Glomerular endothelial cell (primary cell): ENCODE results near the gene ABLIM2. TPM values are rescaled to one million over a fixed set of nuclear protein-coding genes. Genes with fewer than 3 reads are reported as not detected.

ENCODE experiments used
- DNase-seq: peaks from one replicate; pipeline ENCODE4 v3.0.0-alpha.2; 2011; ENCODE audit warnings: low read depth, low spot score; ENCODE audit errors: extremely low read depth
- total RNA-seq: library from RNA; depleted of rRNA; stranded (reverse); fragments of >200 nt; gene quantifications from 2 replicates; pipeline ENCODE4 v1.2.3, GENCODE V29; 2015

Gene ABLIM2
- total RNA-seq, 1 donor from 2014 or later, result 0.99 TPM

DNA sequence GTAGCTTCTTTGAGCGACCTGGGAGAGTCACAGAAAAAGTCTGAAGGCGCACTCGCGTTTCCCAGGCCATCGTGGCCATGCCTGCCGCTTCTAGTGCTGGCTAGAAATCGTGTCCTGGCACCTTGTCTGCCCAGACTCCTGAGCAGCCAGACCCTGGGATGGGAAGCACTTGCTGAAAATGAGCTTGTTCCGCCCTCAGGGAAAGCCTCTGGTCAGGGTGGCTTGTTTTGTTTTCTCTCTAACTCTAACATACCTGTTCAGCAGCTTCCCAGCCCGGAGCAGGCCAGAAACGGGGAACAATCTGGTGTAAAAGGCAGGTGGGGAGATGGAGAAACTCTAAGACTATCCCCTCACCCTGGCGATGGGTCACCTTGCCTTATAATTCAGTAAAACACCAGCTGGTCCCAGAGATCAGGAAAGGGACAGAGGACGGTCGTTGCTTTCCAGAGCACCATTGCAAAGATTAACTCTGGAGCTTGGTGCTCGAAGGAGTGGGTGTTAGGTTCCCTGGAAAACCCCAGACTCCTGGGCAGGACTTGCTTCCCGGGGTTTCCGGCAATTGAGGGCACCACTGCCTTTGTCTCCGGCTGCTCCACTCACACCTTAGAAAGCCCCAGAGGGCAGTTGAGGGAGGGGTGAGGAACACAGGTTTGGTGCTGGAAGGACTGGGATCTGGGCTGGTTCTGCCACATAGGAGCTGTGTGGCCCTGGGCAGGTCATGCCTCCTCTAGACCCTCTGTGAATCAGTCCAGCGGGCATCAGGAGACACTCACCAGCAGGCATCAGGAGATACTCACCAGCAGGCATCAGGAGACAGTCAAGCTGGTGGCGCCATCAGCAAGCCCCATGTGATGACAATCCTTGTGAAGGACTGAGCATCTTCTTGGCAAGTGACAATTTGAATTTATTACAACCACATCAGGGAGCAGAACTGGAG lies 36.0 kb upstream of the ABLIM2 start:
- no peak for DNase-seq

DNA sequence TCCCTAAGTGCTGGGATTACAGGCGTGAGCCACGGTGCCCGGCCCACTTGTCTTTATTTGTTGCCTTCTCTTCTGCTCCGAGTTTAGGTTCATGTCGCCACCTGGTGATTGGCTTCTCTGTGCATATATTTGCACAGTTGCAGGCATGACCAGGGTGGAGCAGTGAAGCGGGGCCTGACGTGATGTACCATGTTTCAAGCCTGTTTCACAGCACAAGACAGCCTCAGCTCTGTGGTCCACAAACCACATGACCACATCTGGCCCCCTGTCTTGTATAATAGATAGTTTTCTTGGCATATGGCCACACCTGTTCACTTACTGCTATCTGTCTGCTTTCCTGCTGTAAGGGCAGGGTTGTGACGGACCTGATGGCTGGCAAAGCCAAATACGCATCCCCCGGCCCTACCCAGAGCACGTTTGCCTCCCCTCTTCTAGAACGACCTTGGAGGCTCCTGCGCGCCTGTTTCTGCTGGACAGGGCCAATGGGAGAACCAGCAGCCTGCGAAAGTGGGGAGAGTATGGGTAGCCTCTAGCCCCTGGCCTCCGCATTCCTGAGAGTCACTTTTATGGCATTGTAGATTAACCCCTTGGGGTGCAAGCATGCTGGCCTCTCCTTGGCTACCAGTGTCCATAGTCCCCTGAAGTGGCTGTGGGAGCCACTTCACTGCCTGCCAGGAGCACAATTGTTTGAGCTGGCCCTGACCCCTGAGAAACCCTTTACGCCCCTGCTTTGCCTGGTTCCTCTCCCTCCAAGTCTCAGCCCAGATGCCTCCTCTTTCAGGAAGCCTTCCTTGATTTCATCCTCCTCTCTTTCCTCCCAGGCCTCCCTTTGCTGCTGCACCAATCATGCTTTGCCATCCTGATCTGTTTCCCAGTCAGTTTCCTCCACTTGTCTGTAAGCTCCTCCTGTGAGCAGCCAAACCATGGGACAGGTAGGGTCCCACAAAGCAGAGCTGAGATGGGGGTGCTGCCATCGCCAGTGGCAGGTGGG lies 34.4 kb upstream of the ABLIM2 start:
- no peak for DNase-seq

DNA sequence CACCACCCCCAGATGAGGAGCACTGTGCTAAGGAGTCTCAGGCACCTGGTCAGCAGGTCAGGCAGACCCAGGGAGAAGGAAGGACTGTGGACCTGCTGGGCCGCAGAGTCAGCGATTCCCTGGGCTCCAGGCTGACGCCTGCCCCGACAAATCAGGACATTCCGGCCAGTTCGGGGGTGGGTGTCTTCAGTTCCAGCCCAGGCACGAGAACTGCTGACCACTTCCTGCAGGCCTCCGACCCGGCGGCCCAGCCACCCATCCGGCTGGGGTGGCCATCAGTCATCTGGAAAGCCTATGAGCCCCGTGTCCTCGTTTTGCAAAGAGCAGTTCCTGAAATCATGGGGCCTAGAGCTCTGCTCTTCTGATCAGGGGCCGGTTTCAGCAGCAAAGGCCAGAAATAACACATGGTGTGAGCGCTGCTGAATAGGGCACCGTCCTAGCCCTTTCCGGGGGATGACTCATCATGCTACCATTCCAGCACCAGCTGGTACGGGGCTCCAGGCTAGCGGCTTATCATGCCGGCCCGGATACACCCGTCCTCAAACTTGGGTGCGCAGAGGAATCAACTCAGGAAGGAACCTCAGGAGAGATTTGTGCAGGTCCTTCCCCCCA lies 32.6 kb upstream of the ABLIM2 start:
- DNase-seq, result peak; percentile 94

DNA sequence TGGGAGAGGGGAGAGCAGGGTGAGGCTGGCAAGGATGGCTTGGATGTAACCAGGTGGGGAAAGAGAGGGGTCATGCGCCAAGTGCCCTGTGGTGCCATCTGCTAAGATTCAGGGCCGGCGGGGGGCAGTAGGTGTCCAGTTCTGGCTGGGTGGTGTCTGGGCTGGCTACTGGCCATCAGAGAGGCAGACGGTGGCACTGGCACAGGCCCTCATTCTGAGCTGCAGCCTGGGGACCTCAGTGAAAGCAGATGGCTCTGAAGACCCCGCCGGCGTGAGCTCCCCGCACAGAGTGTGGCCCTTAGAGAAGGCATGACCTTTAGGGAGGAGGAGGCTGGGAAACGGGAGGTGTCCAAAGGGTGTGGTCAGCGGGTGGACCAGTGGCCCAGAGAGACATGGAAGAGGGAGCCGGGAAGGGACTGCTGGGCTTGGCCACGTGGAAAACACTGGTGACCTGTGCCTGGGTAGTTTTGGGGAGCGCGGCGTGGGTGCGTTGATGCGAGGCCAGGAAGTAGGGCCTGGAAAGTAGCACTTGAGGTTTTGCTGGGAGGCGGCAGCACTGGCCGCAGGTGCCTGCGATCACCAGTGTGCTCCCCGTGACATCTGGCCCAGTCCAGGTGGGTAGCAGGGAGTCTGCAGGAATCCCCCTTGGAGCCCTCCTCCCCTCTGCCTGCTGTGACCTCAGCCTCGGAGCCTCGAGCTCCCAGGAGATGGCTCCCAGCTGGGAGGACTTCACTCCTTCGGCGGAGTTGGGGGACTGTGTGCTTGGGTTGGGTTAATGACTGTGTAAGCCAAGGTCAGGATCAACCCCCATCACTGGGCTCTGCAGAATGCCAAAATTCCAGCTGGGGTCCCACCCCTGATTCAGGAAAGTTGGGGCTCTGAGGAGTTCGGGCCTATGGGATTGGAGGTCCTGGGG lies 31.2 kb upstream of the ABLIM2 start:
- DNase-seq, result no peak

DNA sequence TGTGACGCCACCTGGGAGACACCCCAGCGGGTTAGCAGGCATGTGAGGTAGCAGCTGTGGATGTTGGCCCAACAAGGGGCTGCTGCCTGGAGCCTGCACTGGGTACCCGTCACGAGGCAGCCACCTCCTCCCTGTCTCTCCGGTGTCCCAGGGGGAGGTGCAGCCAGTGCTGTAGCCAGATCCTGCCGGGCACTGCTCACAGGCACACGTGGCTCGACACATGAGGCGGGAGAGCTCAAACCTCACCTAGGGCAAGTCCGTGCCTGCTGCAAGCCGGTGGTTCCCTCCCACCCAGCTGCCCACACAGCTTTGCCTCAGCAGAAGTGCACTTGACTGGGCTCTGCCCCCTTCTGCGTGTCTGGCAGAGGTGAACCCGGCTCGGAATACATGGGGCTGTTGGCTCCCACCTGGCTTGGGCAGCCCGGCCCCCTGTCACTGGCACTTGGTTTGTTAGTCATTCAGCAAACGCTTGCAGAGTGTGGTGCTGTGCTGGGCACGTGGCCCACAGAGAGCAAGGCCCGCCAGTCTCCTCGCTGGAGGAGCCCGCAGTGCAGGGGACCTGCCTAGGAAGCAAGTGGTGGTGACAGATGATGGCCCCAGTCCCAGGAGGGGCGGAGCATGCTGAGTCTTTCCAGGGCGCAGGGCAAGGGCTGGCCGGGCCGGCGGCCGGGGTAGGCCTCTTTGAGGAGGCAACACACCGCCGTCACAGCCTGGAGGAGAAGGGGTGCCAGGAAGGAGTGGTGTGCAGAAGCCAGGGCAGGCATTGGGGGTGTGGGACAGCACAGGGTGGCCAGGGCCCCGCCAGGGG lies 30.3 kb upstream of the ABLIM2 start:
- DNase-seq, result no peak

DNA sequence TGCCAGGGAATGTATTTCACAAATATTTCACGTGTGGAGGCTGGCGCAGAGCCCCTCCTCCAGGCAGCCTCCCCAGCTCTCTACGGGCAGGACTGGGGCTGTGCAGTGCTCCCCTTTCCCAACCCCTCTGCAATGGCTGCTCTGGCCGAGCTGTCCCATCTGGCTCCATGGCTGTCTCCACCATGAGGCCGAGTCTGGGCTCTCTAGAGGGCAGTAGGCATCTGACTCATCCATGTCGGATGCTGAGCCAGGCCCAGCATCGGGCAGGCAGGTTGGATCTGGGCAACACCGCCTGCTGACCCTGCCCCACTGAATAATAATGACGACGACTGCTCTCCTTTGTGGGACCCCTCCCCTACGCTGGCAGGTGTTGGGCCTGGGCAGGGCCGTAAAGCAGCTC lies 29.5 kb upstream of the ABLIM2 start:
- DNase-seq, result no peak

DNA sequence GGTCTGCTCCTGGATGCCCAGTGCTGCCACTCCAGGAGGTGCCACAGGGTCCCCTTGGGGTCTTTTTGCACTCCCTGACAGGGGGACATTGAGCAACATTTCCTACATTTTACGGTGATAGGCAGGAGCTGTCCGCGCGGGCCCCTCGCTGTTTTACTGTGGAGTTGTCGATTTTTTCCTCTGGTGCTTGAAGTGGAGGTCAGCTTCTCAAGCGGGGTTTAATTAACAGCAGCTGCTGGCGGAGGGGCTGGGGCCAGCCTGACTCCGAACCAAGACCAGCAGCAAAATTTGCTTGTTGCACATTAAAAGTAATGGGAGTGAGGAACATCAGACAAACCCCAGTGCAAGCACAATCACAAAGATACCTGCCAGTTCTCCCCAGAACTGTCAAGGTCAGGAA lies 27.3 kb upstream of the ABLIM2 start:
- DNase-seq, result no peak

DNA sequence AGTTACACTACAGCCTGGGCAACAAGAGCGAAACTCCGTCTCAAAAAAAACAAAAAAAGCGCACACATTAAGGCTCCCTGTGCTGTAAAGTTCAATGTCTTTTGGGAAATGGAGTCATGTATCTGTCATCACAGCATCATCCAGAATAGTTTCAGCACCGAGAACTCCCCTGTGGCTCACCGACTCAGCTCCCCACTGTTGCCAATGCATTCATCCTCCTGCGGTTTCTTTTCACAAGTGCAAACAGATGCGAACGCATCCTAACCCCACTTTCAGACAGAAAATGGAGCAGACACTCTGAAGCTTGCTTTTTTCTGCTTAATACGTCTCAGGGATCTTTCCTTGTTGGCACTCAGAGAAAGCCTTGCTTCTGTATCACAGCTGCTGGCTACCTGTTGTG lies 26.7 kb upstream of the ABLIM2 start:
- DNase-seq, result no peak

DNA sequence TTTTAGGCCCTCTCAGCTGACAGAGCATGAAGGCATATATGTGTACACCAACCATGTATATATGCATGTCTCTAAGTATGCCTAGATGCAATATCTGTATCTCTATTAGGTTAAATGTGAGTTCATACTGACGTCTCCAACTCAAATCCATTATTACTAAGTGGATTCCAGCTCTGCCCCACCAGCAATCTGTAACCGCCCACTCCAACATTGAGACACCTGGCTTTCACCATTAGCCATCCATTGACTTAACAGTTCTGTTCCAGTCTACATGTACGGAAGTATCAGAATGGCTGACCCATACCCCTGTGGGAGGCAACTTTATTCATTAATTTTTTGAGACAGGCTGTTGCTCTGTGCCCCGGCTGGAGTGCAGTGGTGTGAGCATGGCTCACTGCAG lies 25.4 kb upstream of the ABLIM2 start:
- no peak for DNase-seq

DNA sequence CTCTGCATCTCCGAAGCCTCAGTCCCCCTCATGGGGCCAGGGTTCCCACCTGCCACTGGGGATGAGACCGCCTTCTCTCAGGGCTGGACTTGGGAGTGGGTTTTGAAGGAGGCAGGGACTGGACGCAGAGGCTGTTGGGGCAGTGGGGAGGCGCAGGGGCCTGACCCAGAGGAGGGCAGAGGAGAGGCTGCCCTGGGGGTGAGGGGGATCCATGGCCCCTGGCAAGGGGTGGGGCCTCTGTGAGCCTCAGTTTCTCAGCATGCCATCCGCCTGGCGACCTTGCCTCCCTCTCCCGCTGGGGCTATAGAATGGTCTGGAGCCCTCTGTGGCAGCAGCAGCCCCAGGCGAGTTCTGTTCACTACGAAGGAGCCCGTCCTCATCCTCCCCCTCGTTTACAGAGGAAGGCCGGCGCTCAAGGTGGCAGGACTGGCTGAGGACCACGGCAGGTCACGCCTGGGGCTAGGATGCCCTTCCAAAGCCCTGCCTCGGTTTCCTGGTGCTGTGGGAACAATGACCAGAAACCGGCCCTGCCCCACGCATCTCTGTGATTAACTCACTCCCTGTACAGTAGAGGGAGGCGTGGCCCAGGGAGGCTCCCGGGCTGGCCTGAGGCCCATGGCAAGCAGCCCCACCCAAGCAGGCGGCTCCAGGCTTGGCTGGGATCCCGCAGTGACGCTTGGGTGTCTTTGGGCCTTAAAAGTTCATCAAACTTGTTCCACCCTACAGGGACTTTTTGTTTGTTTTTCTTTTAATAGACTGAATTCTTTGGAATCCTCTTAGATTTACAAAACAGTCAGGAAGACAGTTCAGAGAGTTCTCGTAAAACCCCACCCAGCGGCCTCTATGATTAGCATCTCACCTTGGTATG lies 24.5 kb upstream of the ABLIM2 start:
- no peak for DNase-seq

DNA sequence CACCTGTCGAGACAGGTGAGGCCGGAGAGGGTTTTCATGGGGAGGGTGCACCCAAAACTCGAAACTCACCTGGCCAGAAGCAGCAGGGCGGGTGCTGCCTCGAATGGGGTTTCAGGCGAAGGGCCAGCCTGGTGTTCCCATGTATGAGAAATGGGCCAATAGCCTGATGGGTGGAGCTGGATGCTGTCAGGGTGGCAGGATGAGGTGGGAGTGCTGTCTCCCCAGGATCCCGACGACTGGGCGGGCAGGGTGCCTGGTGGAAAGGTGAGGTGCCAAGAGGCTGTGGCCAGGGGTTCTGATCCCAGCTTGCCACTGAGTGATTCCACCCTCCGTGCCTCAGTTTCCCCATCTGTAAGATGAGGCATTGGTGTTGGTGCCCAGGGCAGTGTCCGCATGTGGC lies 23.7 kb upstream of the ABLIM2 start:
- DNase-seq, result no peak

DNA sequence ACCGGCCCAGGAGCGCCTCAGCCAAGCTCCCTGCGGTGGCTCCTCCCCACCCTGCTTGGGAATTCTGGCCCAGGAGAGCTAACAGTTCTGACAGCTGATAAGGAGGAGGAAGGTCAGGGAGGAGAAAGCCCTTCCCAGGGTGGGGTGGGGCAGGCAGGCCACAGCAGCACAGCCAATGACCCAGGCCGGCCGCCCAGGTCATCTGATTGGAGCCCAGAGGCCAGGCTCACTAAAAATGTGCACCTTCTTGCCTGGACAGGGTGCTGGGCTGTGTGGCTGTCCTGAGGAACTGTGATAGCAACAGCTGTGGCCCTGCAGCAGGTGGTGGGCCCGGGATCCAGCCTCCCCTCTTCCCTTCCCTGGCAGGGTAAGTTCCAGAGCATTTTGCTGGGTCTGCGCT lies 23.2 kb upstream of the ABLIM2 start:
- DNase-seq, result no peak

DNA sequence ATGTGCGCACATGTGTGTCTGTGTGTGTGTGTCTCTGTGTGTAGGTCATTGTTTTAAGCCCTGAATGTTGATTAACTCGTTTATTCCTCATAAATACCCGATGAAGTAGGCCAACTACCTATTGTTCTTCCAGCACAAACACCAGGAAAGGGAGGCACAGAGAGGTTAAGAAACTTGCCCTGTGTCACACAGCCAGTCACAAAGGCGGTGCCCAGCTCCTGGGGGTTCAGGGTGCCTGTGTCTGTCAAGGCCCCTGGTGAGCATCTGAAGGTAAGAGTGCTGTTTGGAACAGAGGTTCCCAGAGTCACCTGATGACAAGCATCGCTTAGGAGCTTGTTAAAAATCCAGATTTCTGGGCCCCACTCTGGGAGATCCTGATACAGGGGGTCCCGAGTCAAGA lies 22.5 kb upstream of the ABLIM2 start:
- no peak for DNase-seq

DNA sequence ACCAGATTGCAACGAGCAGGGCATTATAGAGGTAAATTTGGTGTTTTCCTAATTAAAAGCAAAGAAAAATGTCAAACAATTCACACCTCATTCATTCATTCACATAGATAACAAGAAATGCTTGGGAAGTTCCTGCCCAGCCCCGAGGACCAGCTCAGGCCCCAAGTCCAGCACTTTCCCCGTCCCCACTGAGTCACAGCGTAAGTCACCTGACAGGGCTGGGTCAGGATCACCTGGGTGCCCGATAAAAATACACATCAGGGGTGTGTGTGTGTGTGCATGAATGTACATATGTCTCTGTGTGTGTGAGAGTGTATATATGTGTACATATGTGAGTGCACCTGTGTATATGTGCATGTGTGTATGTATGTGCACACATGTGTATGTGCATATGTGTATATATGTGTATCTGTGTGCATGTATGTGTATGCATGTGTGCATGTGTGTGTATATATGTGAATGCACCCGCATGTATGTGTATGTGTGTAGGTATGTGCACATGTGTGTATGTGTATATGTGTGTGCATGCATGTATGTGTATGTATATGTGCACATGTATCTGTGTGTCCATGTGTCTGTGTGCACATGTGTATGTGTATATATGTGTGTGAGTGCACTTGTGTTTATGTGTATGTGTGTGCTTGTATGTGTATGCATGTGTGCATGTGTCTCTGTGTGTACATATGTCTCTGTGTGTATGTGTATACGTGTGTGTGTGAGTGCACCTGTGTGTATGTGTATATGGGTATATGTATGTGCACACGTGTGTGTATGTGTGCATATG lies 21.9 kb upstream of the ABLIM2 start:
- no peak for DNase-seq

DNA sequence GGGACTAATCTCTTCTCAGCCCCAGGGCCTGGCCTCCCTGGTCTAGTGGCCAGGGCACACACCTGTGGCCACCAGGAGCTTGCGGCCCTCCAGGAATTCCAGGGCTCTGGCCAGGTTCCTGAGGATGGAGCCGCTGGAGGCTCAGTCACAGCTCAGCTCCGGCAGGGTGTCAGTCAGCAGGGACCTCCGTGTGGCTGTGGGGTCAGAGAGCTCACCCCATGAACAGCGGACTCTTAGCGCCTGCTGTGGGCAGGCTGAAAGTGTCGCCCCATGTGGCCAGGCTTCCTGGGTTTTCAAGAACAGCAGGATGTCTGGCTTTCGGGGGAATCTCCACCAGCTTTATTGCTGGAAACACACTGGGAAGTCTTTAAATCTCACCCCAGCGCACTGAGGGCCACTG lies 21.2 kb upstream of the ABLIM2 start:
- DNase-seq, result no peak

DNA sequence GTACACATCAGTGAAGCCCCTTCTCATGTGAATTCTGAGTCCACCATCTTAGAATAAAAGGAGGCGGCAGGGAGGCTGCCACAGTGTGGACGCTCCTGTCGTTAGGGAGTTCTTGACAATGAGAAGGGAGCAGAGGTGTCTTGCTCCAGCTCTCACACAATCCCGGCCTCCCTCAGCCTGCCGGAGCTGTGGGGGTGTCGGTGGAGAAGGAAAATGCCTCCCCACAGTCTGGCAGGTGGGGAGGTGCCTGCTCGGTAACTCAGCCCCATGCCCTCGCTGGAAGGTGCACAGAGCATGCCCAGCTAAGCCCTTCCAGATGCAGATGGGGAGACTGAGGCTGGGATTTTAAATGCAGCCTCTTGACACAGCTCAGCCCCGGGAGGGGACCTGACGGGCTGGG lies 20.5 kb upstream of the ABLIM2 start:
- DNase-seq, result no peak

DNA sequence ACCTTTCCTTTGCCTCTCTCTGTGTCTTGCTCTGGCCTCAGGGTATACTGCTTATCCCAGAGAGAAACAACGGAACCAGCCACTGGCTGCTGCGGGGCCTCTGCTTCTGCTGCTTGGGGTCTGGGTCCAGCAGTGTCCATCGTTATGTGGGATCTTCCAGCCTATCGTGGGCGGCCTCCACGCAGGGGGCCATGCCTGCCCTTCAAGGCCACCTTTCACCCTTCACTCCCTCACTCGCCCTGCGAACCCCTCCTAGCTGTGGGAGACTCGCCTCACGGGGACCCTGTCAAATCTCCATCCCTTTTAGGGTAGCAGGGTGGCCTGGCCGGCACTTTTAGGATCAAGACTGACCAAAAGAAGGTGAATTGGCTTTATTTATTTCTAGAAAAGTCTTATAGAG lies 19.3 kb upstream of the ABLIM2 start:
- no peak for DNase-seq

DNA sequence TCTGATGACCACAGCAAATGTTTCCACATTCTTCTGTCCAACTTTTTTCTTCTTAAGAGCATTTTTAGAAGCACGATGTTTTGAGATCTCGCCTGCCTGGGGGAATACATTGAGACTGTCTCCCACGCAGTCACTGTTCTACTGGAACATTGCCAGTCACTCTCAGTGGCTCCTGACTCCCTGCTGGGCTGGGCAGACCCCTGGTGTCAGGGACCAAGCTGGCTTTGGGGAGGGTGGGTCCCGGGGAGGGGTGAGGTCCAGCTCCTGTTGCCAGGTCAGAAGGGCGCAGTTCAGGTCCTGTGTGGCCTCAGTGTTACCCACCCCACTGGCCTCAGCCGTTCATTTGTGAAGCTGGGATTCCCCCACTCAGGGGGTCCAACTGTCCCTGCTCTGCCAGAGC lies 18.9 kb upstream of the ABLIM2 start:
- no peak for DNase-seq
